Lung microvascular endothelial cell (primary cell): ENCODE measurements around the gene ITPK1. TPM values are rescaled to one million over a fixed set of nuclear protein-coding genes. Genes with fewer than 3 reads are reported as not detected.

Experiments used
- DNase-seq, 2 donors: peaks; one replicate each; pipeline versions ENCODE4 v3.0.0 to v3.0.0-alpha.2; 2010; ENCODE audit warnings: low read depth in 2 of 2
- total RNA-seq: library from RNA; depleted of rRNA; stranded (reverse); fragments of >200 nt; gene quantifications from 2 replicates; pipeline ENCODE4 v1.2.1, GENCODE V29; 2014

ITPK1 gene
- total RNA-seq, 1 donor from 2014 or later, result 15.7 TPM

- no peak for DNase-seq
These were observed 162.2 kb downstream of the ITPK1 start for GRCh38 chr14:92953526-92953925.

- DNase-seq, result no peak
These were observed 163.0 kb downstream of the ITPK1 start for GRCh38 chr14:92952481-92953298.

GRCh38 chr14:92951912-92952471 is 163.7 kb downstream of the ITPK1 start:
- DNase-seq, result peak; percentile 72 to 84

GRCh38 chr14:92951261-92951660 is 164.5 kb downstream of the ITPK1 start:
- DNase-seq, result no peak

- no peak for DNase-seq
These were observed 165.0 kb downstream of the ITPK1 start for GRCh38 chr14:92950773-92951172.

- no peak for DNase-seq
These were observed 165.6 kb downstream of the ITPK1 start for GRCh38 chr14:92950193-92950540.

GRCh38 chr14:92949496-92950192 is 166.1 kb downstream of the ITPK1 start:
- DNase-seq, result no peak

GRCh38 chr14:92948647-92949046 is 167.1 kb downstream of the ITPK1 start:
- no peak for DNase-seq

GRCh38 chr14:92946847-92947545 is 168.7 kb downstream of the ITPK1 start:
- DNase-seq, result no peak

GRCh38 chr14:92945959-92946846 is 169.5 kb downstream of the ITPK1 start:
- peak; percentile 70 to 95 for DNase-seq

GRCh38 chr14:92945544-92945943 is 170.2 kb downstream of the ITPK1 start:
- no peak for DNase-seq

- DNase-seq, result no peak
These were observed 170.7 kb downstream of the ITPK1 start for GRCh38 chr14:92944976-92945375.

- DNase-seq, result no peak
These were observed 171.7 kb downstream of the ITPK1 start for GRCh38 chr14:92943855-92944570.

GRCh38 chr14:92942976-92943710 is 172.6 kb downstream of the ITPK1 start:
- DNase-seq, result no peak

GRCh38 chr14:92942576-92942975 is 173.1 kb downstream of the ITPK1 start:
- DNase-seq, result no peak

GRCh38 chr14:92942136-92942535 is 173.6 kb downstream of the ITPK1 start:
- DNase-seq, result no peak

- no peak for DNase-seq
These were observed 174.2 kb downstream of the ITPK1 start for GRCh38 chr14:92941531-92941930.

- no peak for DNase-seq
These were observed 175.2 kb downstream of the ITPK1 start for GRCh38 chr14:92940543-92940942.

GRCh38 chr14:92939699-92940098 is 176.0 kb downstream of the ITPK1 start:
- no peak for DNase-seq
